NT2/D1 (cell line): ENCODE results near the gene PDSS2.

Source experiments
- SUZ12 ChIP-seq: IDR thresholded peaks from 2 replicates; pipeline ENCODE4 v1.6.1; 2011; ENCODE audit not compliant: insufficient read length, insufficient read depth; ENCODE audit errors: extremely low read depth
- YY1 ChIP-seq: IDR thresholded peaks from 2 replicates; pipeline ENCODE4 v1.6.1; 2011; ENCODE audit not compliant: insufficient read length, insufficient read depth

DNA sequence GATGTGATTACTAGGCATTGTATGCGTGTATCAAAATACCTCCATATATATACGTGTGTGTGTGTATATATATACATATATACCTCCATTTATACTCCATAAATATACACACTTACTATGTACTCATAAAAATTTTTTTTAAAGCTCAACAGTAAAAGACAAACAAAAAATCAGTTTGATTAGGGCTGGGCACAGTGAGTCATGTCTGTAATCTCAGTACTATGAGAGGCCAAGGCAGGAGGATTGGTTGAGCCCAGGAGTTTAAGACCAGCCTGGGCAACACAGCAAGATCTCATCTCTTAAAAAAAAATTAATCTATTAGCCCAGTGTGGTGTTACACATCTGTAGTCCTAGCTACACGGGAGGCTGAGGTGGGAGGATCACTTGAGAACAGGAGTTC, 24.6 kb downstream of the PDSS2 start:
- TF ChIP-seq SUZ12 (no peak), YY1 (no peak)
